Endothelial cell of umbilical vein (primary cell): ENCODE data around the gene SNCA.

Experiments
- CTCF ChIP-seq, 2 donors: IDR thresholded peaks; 1 replicate in 1 of 2; 2 replicates in 1 of 2; pipeline ENCODE4 v1.5.1; 2011; ENCODE audit warnings: low read length in 2 of 2, mild to moderate bottlenecking in 2 of 2, moderate library complexity in 2 of 2, control low read depth in 1 of 2, inconsistent platforms in 1 of 2, low read depth in 1 of 2; ENCODE audit not compliant: insufficient read depth in 1 of 2; ENCODE audit errors: extremely low read depth in 1 of 2
- POLR2AphosphoS5 ChIP-seq: IDR thresholded peaks from 2 replicates; pipeline ENCODE4 v1.6.1; 2012; ENCODE audit warnings: low read depth, mild to moderate bottlenecking, control low read depth, low read length, moderate library complexity; ENCODE audit not compliant: insufficient read depth

- no peak for TF ChIP-seq POLR2AphosphoS5
- no peak for TF ChIP-seq CTCF (IDR thresholded peaks at IDR 0.05; ENCODE audit: extremely low read depth in 1 of 2, insufficient read depth in 1 of 2, low read depth in 1 of 2, low read length in 2 of 2)
These were observed 83.9 kb downstream of the SNCA start for GRCh38 chr4:89752932-89753598.
